GM18508 (cell line): ENCODE results near the gene CDCA5.

Source experiments
- ATAC-seq: cut with Tn5 transposase; IDR thresholded peaks from one replicate; pipeline ENCODE4 v1.9.1; 2021; ENCODE audit warnings: moderate number of reproducible peaks; ENCODE audit not compliant: insufficient read depth, unreplicated experiment

CDCA5 gene

DNA sequence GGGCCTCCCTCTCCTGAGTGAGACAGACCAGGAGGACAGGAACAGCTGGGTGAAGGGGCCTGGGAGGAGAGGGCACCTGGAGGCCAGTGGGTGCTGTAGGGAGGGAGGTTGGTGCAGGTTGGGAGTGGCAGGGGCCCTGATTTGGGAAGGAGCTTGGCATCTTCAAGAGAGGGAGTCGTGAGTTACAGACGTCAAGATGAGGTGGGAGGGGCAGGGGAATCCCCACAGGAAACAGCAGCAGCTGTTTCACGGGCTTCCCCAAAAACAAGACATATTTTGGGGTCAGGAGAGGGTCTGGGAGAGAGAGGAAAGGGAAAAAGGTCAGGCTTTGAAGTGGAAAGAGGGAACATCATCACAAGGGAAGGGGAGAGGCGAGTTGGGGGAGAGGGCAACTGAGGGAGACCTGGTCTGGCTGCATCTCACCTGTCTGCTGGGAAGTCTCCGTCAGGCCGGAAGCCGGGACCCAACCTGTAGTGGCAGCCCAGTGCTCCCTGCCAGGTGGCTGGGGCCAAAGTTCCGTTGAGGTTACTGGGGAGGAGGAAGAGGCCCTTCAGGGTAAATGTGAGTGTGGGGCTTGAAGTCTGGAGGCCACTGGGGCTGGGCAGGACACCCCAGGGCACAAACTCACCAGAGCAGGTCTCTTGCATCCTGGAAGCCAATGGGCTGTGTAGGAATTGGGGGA is 29.9 kb downstream of the CDCA5 start:
- ATAC-seq = no peak

DNA sequence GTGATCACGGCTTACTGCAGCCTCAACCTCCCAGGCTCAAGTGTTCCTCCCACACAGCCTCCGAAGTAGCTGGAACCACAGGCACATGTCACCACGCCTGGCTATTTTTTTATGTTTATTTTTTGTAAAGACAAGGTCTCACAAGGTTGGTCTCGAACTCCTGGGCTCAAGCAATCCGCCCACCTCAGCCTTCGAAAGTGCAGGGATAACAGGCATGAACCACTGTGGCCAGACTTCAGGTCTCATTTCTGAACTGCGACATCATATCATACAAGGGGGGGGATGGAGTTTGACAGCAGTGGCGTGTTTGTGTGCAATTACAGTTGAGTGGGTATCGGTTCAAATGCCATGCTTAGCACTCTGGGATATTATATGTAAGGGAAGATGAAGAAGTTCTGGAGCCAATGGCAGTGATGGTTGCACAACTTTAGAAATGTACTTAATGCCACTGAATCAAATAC is 32.4 kb downstream of the CDCA5 start:
- no peak for ATAC-seq

- no peak for ATAC-seq
Observed at GRCh38 chr11:65047581-65048422, 36.0 kb downstream of the CDCA5 start.

GRCh38 chr11:65045728-65046127 is 38.1 kb downstream of the CDCA5 start:
- ATAC-seq = no peak

- no peak for ATAC-seq
Observed at GRCh38 chr11:65045061-65045460, 38.8 kb downstream of the CDCA5 start.

GRCh38 chr11:65043881-65044501 is 39.8 kb downstream of the CDCA5 start:
- ATAC-seq = no peak

GRCh38 chr11:65042891-65043290 is 40.9 kb downstream of the CDCA5 start:
- no peak for ATAC-seq

GRCh38 chr11:65040847-65041622 is 42.8 kb downstream of the CDCA5 start, which contains the start of gene SAC3D1:
TSS of gene SAC3D1 (plus strand) at chr11:65041210. CDS start at chr11:65041293, 83 bp downstream.
- peak; percentile 65 for ATAC-seq

DNA sequence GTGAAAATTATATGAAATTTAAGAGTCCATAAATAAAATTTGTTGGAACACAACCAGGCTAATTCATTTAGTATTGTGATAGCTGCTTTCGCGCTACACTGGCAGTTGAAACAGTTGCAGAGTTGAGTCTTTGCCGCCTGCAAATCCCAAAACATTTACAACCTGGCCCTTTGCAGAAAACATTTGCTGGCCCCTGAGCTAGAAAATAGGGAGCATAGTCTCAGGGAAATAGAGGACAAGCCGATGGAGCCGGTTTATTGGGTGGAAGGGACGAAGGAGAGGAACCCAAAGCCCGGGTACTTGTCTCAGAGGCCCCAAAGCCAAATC is 43.4 kb downstream of the CDCA5 start:
- ATAC-seq = no peak

DNA sequence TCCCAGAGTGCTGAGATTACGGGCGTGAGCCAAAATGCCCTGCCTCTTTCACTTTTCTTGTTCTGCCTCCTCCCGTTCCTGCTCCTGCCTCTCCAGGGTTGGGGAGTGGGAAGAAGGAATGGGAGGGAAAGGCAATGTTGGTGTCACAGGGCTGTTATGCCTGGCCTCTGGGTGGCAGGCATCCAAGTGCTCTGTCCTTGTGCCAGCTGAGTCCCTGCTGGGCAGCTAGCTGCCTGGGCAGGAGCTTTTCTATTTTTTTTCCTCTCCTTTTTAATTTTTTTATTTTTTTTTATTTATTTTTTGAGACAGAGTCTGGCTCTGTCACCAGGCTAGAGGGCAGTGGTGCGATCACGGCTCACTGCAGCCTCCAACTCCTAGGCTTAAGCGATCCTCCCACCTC is 46.9 kb downstream of the CDCA5 start:
- ATAC-seq = no peak

- ATAC-seq = no peak
Observed at GRCh38 chr11:65035579-65035978, 48.3 kb downstream of the CDCA5 start.

DNA sequence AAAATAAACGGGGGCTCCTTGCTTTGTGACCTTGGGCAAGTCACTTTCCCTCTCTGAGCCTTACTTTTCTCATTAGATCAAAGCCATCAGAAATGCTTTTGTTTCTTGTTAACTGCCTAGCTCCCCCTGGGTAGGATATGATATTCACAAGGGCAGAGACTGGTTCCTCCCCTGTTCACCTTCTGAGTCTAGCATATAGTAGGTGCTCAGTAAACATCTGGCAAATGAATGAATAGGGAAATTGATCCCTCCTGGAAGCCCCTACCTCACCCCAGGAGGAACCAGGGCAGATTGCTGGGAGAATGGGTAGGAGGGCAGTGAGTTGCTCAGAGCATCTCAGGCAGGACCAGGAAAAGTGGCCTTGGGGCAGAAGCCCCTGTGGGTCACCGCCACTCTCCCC is 49.4 kb downstream of the CDCA5 start:
- no peak for ATAC-seq

GRCh38 chr11:65032216-65032615 is 51.6 kb downstream of the CDCA5 start:
- no peak for ATAC-seq
